ENCODE measurements around the gene TAL1.

TAL1 gene

GRCh38 chr1:47224676-47225399, 7.2 kb downstream of the TAL1 start:
- Mint-ChIP-seq H3K27me3 (ENCODE audit: low read depth) (peaks cover 48% of the 10 kb centered on the region), H3K36me3 (ENCODE audit: low read depth) (no peaks in the 10 kb centered on the region), H3K9me3 (no peaks in the 10 kb centered on the region), H3K27ac (no peak overlapping the region), H3K4me3 (no peak overlapping the region), H3K4me1 (ENCODE audit: low read depth) (peaks cover 1% of the 10 kb centered on the region)

- Mint-ChIP-seq H3K27me3 (ENCODE audit: low read depth) (peaks cover 40% of the 10 kb centered on the region), H3K4me3 (no peak overlapping the region), H3K27ac (no peak overlapping the region), H3K36me3 (ENCODE audit: low read depth) (no peaks in the 10 kb centered on the region), H3K9me3 (no peaks in the 10 kb centered on the region), H3K4me1 (ENCODE audit: low read depth) (no peaks in the 10 kb centered on the region)
Observed at GRCh38 chr1:47223921-47224675, 7.9 kb downstream of the TAL1 start.

GRCh38 chr1:47223174-47223920, 8.7 kb downstream of the TAL1 start:
- H3K4me3 Mint-ChIP-seq: no peak overlapping the region
- H3K27ac Mint-ChIP-seq: no peak overlapping the region
- no peaks in the 10 kb centered on the region for H3K9me3 Mint-ChIP-seq
- no peaks in the 10 kb centered on the region for H3K4me1 Mint-ChIP-seq (ENCODE audit: low read depth)
- no peaks in the 10 kb centered on the region for H3K36me3 Mint-ChIP-seq (ENCODE audit: low read depth)
- peaks cover 33% of the 10 kb centered on the region for H3K27me3 Mint-ChIP-seq (ENCODE audit: low read depth)

GRCh38 chr1:47222476-47222875, 9.5 kb downstream of the TAL1 start:
- no peaks in the 10 kb centered on the region for H3K9me3 Mint-ChIP-seq

GRCh38 chr1:47219590-47220220, 12.3 kb downstream of the TAL1 start:
- Mint-ChIP-seq H3K27me3 (ENCODE audit: low read depth) (peaks cover 9% of the 10 kb centered on the region), H3K27ac (no peak overlapping the region), H3K4me3 (no peak overlapping the region), H3K4me1 (ENCODE audit: low read depth) (no peaks in the 10 kb centered on the region), H3K9me3 (no peaks in the 10 kb centered on the region), H3K36me3 (ENCODE audit: low read depth) (no peaks in the 10 kb centered on the region)

More at GRCh38 chr1:47222476-47222875, 9.5 kb downstream of the TAL1 start:
- H3K4me1 Mint-ChIP-seq (ENCODE audit: low read depth): no peaks in the 10 kb centered on the region
- no peak overlapping the region for H3K27ac Mint-ChIP-seq
- H3K4me3 Mint-ChIP-seq: no peak overlapping the region
- H3K36me3 Mint-ChIP-seq (ENCODE audit: low read depth): no peaks in the 10 kb centered on the region
- peaks cover 24% of the 10 kb centered on the region for H3K27me3 Mint-ChIP-seq (ENCODE audit: low read depth)

GRCh38 chr1:47219001-47219400, 13.0 kb downstream of the TAL1 start:
- Mint-ChIP-seq H3K36me3 (ENCODE audit: low read depth) (no peaks in the 10 kb centered on the region), H3K9me3 (no peaks in the 10 kb centered on the region), H3K27me3 (ENCODE audit: low read depth) (peaks cover 9% of the 10 kb centered on the region), H3K4me1 (ENCODE audit: low read depth) (no peaks in the 10 kb centered on the region), H3K4me3 (no peak overlapping the region), H3K27ac (no peak overlapping the region)

GRCh38 chr1:47216278-47217059, 15.6 kb downstream of the TAL1 start:
- peaks cover 9% of the 10 kb centered on the region for H3K27me3 Mint-ChIP-seq (ENCODE audit: low read depth)
- H3K4me1 Mint-ChIP-seq (ENCODE audit: low read depth): peaks cover 2% of the 10 kb centered on the region
- H3K4me3 Mint-ChIP-seq: no peak overlapping the region
- H3K36me3 Mint-ChIP-seq (ENCODE audit: low read depth): no peaks in the 10 kb centered on the region
- no peaks in the 10 kb centered on the region for H3K9me3 Mint-ChIP-seq
- no peak overlapping the region for H3K27ac Mint-ChIP-seq

- H3K27me3 Mint-ChIP-seq (ENCODE audit: low read depth): peaks cover 6% of the 10 kb centered on the region
- H3K4me3 Mint-ChIP-seq: no peak overlapping the region
- H3K9me3 Mint-ChIP-seq: no peaks in the 10 kb centered on the region
Observed at GRCh38 chr1:47215713-47216112, 16.3 kb downstream of the TAL1 start.

GRCh38 chr1:47214549-47214948, 17.5 kb downstream of the TAL1 start:
- Mint-ChIP-seq H3K4me3 (no peak overlapping the region), H3K4me1 (ENCODE audit: low read depth) (peaks cover 2% of the 10 kb centered on the region)

More at GRCh38 chr1:47215713-47216112, 16.3 kb downstream of the TAL1 start:
- Mint-ChIP-seq H3K4me1 (ENCODE audit: low read depth) (peaks cover 2% of the 10 kb centered on the region), H3K36me3 (ENCODE audit: low read depth) (no peaks in the 10 kb centered on the region), H3K27ac (no peak overlapping the region)

GRCh38 chr1:47213230-47213963, 18.6 kb downstream of the TAL1 start:
- H3K4me1 Mint-ChIP-seq (ENCODE audit: low read depth): peaks cover 2% of the 10 kb centered on the region
- H3K27ac Mint-ChIP-seq: no peak overlapping the region
- no peak overlapping the region for H3K4me3 Mint-ChIP-seq
- no peaks in the 10 kb centered on the region for H3K36me3 Mint-ChIP-seq (ENCODE audit: low read depth)
- peaks cover 4% of the 10 kb centered on the region for H3K27me3 Mint-ChIP-seq (ENCODE audit: low read depth)
- H3K9me3 Mint-ChIP-seq: no peaks in the 10 kb centered on the region

More at GRCh38 chr1:47214549-47214948, 17.5 kb downstream of the TAL1 start:
- Mint-ChIP-seq H3K27me3 (ENCODE audit: low read depth) (peaks cover 4% of the 10 kb centered on the region), H3K36me3 (ENCODE audit: low read depth) (no peaks in the 10 kb centered on the region), H3K27ac (no peak overlapping the region), H3K9me3 (no peaks in the 10 kb centered on the region)

- no peaks in the 10 kb centered on the region for H3K36me3 Mint-ChIP-seq (ENCODE audit: low read depth)
- H3K4me3 Mint-ChIP-seq: no peak overlapping the region
- peaks cover 2% of the 10 kb centered on the region for H3K4me1 Mint-ChIP-seq (ENCODE audit: low read depth)
- H3K27me3 Mint-ChIP-seq (ENCODE audit: low read depth): peaks cover 4% of the 10 kb centered on the region
- no peak overlapping the region for H3K27ac Mint-ChIP-seq
- H3K9me3 Mint-ChIP-seq: no peaks in the 10 kb centered on the region
Observed at GRCh38 chr1:47212636-47213229, 19.3 kb downstream of the TAL1 start.

- Mint-ChIP-seq H3K36me3 (ENCODE audit: low read depth) (no peaks in the 10 kb centered on the region), H3K27ac (no peak overlapping the region), H3K4me1 (ENCODE audit: low read depth) (peaks cover 2% of the 10 kb centered on the region), H3K27me3 (ENCODE audit: low read depth) (peaks cover 4% of the 10 kb centered on the region), H3K4me3 (no peak overlapping the region), H3K9me3 (no peaks in the 10 kb centered on the region)
Observed at GRCh38 chr1:47211796-47212269, 20.2 kb downstream of the TAL1 start.

GRCh38 chr1:47210666-47211065, 21.4 kb downstream of the TAL1 start:
- Mint-ChIP-seq H3K4me3 (no peak overlapping the region), H3K4me1 (ENCODE audit: low read depth) (peaks cover 2% of the 10 kb centered on the region), H3K27ac (no peak overlapping the region), H3K9me3 (no peaks in the 10 kb centered on the region), H3K36me3 (ENCODE audit: low read depth) (no peaks in the 10 kb centered on the region), H3K27me3 (ENCODE audit: low read depth) (peaks cover 4% of the 10 kb centered on the region)
